ENCODE measurements around the gene FUT8.

- TF ChIP-seq CTCF (IDR thresholded peaks at IDR 0.05) (no peak), POLR2A (IDR thresholded peaks at IDR 0.05) (no peak)
Observed at GRCh38 chr14:65574611-65575010, 162.1 kb downstream of the FUT8 start.

Measured in thyroid gland (tissue), 4 donors.